Myocyte (in vitro differentiated cells): ENCODE results near the gene LAMB4. TPM values are rescaled to one million over a fixed set of nuclear protein-coding genes. Genes with fewer than 3 reads are reported as not detected.

ENCODE experiments used
- DNase-seq: peaks from one replicate; pipeline ENCODE4 v3.0.0-alpha.2; 2012; ENCODE audit warnings: low read depth
- polyA plus RNA-seq: library from polyadenylated mRNA; unstranded; fragments of >200 nt; gene quantifications from one replicate; pipeline ENCODE4 v1.2.1, GENCODE V29; 2012; ENCODE audit warnings: missing spikeins
- total RNA-seq: library from RNA; depleted of rRNA; stranded (reverse); fragments of >200 nt; gene quantifications from 2 replicates; pipeline ENCODE4 v1.2.3, GENCODE V29; 2014

The LAMB4 gene
- total RNA-seq = 0.16 TPM in 1 of 2 replicates, not detected in the other
- polyA plus RNA-seq = 0.03 TPM

DNA sequence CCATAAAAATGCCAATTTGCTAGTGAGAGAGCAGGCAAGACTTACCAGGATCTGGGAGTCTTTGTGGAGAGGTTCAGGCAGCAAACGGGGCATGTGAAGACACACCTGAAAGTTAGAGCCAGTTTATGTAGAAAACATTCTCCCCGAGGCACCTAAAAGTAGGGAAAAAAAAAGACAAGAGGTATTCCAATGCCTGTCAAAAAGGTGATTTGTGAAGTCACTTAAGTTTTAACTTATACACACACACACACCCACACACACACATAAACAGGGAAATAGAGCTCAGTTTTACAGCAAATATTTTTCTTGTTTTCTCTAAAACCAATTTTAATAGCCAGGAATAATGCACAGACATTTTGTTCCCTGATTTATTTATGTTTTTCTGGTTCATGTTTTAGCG lies at the start of gene LAMB4:
LAMB4 (minus strand) TSS at position 101 of the 400 bp plus-strand sequence. CDS start 7,197 bp downstream, outside the sequence.
- no peak for DNase-seq

DNA sequence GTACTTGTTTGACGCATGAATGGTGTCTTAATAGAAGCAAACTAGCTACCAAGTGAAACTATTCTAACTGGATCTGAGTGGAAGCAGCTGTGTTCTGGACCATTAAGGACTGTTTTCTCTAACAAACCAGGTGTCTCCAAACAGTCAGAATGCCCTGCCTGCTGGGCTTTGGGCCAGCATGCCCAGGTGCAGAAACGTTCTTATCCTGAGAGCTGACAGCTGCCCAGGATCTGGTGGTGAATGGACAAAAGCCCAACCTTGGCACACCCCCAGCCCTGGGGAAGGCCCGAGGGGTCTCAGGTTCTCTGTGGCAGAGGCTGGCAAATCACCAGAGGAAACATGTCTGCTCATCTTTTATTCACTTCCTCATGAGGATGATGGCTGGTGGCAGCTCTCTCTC lies 48.2 kb upstream of the LAMB4 start:
- DNase-seq = peak; percentile 73

DNA sequence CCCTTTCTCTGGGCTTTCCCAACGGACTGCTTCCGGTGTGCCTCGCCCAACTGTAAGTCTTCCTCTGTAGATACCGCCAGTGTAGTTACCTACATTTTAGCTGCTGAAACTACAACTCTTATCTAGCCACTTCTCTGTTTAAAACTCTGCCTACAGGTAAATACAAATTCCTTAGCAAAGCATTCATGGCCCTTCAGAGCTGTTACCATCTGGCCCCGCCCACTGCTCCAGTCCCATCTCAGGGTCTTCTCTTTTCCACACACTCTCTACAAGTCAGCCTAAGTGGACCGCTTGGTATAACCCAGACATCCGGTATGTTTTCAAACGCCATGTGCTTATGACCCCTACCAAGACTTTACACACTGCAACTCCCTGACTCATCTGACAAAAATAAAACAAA lies 41.0 kb upstream of the LAMB4 start:
- DNase-seq = no peak

DNA sequence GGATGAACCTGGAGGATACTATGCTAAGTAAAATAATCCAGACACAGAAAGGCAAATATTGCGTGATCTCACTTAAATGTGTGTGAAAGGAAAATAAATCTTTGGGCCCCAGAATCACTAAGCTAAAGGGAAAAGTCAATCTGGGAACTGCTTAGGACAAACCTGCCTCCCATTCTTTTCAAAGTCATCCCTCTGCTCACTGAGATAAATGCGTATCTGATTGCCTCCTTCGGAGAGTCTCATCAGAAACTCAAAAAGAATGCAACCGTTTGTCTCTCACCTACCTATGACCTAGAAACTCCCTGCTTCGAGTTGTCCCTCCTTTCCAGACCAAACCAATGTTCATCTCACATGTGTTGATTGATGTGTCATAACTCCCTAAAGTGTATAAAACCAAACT lies 40.1 kb upstream of the LAMB4 start:
- no peak for DNase-seq

GRCh38 chr7:108167460-108167859 lies 37.3 kb upstream of the LAMB4 start:
- no peak for DNase-seq

GRCh38 chr7:108166687-108167086 lies 36.5 kb upstream of the LAMB4 start:
- no peak for DNase-seq

GRCh38 chr7:108165723-108166122 lies 35.6 kb upstream of the LAMB4 start:
- DNase-seq = no peak

GRCh38 chr7:108164946-108165345 lies 34.8 kb upstream of the LAMB4 start:
- DNase-seq = no peak

DNA sequence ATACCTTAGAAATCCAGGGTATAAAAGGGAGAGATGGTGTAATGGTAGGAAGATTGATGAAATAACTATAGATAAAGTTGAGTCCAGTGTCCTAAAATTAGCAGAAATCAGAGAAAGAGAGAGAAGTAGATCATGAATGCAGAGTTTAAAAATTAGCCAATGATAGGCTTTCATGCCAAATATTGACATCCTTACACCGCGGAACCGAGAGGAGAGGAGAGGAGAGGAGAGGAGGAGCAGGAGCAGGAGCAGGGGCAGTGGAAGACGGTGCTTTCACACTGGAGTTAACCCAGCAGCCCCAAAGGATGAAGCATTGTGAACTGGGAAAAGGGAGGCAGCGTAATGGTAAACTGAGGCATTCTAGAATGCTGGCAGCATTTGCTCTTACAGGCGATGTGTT lies 34.2 kb upstream of the LAMB4 start:
- no peak for DNase-seq

- DNase-seq = no peak
These were observed 28.6 kb upstream of the LAMB4 start for GRCh38 chr7:108158776-108159175.

- no peak for DNase-seq
These were observed 27.6 kb upstream of the LAMB4 start for GRCh38 chr7:108157606-108158335.

- DNase-seq = no peak
These were observed 26.9 kb upstream of the LAMB4 start for GRCh38 chr7:108156897-108157605.

GRCh38 chr7:108152198-108152597 lies 22.0 kb upstream of the LAMB4 start:
- DNase-seq = no peak

DNA sequence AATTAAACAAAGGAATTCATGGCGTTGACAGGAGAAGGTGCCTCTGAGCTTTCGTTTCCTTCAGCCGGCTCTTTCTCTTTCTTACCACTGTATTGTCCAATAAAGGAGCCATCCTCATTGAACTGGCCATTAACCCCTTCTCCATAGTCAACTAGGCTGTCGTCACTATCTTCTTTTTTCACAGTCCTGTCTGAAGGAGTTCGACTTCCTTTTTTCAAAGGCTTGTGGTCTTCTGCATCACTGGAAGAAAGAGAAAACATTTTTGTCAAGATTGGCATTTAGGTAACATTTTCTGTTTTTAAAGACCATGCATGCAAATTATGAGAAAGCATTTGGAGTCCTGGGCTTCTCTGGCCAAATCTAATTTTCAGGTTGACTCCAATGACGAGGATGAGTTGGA lies 19.7 kb upstream of the LAMB4 start:
- no peak for DNase-seq

GRCh38 chr7:108149119-108149518 lies 19.0 kb upstream of the LAMB4 start:
- no peak for DNase-seq

- DNase-seq = no peak
These were observed 16.9 kb upstream of the LAMB4 start for GRCh38 chr7:108147031-108147563.

GRCh38 chr7:108146070-108146842 lies 16.1 kb upstream of the LAMB4 start:
- DNase-seq = peak; percentile 90

DNA sequence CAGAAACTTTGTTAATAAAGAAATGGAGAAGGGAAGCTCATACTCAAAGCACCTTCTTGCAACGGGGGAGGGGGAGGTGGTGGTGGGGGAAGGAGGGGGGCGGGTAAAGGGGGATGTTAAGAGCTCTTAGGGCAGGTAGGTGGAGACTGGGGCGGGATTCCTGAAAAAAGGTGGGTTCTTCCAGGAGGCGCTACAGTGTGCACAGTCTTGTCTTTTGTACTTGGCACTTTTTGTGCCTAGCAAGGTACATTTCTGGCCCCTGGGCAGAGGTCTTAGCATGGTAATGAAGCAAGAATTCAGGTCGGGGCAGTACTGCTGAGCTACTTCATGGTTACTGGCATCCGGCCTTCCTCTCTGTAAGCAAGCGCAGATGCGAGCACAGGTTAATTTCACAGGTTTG lies 15.2 kb upstream of the LAMB4 start:
- DNase-seq = no peak

- no peak for DNase-seq
These were observed 14.8 kb upstream of the LAMB4 start for GRCh38 chr7:108144931-108145330.

DNA sequence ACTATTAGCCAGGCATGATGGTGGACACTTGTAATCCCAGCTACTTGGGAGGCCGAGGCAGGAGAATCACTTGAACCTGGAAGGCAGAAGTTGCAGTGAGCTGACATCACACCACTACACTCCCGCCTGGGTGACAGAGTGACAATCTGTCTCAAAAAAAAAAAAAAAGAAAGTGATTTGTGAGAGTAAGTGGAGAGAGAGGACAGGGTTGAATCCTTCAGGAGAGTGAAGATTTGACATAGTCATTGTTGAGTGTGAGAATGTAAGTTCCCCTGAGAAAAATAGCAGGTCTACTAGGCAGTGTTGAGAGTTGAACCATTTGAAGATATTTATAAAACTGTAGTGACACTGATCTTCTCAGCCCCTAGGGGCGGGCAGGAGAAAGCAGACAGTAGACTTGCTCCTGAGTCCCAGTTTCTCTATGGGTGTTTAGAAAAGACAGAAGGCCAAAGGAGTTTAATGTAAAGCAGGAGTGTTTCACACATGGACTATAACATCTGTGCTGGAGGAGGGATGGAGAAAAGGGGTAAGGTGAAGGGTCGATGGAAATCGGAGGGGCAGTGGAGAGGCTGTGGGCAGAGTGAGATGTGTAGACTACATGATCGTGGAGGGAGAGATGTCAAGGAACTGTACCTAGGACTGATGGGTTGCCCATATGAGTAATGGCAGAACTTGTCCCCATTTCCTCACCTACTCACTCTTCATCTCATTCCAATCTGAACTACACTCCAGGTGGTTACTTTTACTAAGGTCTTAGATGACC lies 13.7 kb upstream of the LAMB4 start:
- DNase-seq = no peak

DNA sequence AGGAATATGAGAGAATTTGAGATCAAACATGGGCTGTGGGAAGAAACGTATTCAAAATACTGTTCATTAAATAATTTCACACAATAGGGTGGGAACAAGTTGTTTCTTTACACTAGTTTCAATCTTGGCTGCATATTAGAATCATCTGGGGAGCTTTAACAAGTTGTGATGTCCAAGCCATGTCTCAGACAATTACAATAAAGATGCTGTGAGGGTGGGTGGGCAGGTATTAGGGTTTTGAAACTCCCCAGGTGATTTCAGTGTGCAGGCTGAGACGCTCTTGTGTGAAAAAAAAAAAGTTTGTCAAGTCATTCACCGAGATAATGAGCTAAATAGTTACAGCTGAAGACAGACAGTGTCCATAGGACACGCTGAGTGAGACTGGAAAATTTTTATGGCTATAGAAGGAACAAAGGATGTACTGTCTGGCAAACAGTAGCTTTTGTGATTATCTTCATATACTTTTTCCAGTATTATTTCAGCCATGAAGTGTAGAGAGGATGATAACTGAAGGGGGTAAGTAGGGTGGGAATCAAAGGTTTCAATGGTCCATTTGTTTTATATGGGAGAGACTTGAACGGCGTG lies 12.6 kb upstream of the LAMB4 start:
- DNase-seq = no peak
